H1 (cell line): ENCODE measurements around the gene ARHGEF11. TPM values are rescaled to one million over a fixed set of nuclear protein-coding genes. Genes with fewer than 3 reads are reported as not detected.

Experiments
- BCL11A ChIP-seq, 2 experiments: IDR thresholded peaks; one replicate each; pipeline ENCODE4 v1.6.1; 2011; ENCODE audit warnings: low read depth in 2 of 2, low read length in 2 of 2, mild to moderate bottlenecking in 2 of 2
- CHD2 ChIP-seq: IDR thresholded peaks from 2 replicates; pipeline ENCODE4 v1.6.1; 2012; ENCODE audit warnings: low read length, improper control_type of control experiment
- MAFK ChIP-seq: IDR thresholded peaks from 2 replicates; pipeline ENCODE4 v1.6.1; 2012; ENCODE audit warnings: low read depth, mild to moderate bottlenecking, improper control_type of control experiment, low read length
- PHF8 ChIP-seq: fragments of 200-600 bp; sonication (generic); conservative IDR thresholded peaks from 2 replicates; pipeline ENCODE4 v1.7.1; 2012; ENCODE audit warnings: low read depth, mild to moderate bottlenecking, inconsistent platforms, low read length, moderate library complexity
- ZNF274 ChIP-seq: IDR thresholded peaks from 2 replicates; pipeline ENCODE4 v1.7.0; 2012; ENCODE audit warnings: low read length, borderline replicate concordance; ENCODE audit errors: extremely low read depth
- polyA plus RNA-seq, 7 experiments: library from polyadenylated mRNA; depleted of rRNA in 3 of 7; stranded (reverse) in 5 of 7; unstranded in 2 of 7; fragments of >200 nt in 5 of 7; fragments of 200-250 nt in 2 of 7; gene quantifications; 1 replicate in 5 of 7; 2 replicates in 1 of 7; 4 replicates in 1 of 7; pipeline versions ENCODE4 v1.2.1 to v1.2.3, GENCODE V29; 2011 to 2013; ENCODE audit warnings: missing spikeins in 2 of 7, mixed read lengths in 2 of 7
- total RNA-seq: library from RNA; stranded (reverse); fragmentation: NEBNext Ultra II Directional; extraction: Animal tissue kit (Norgen Biotek cat#: 25700); gene quantifications from 2 replicates; pipeline ENCODE4 v1.2.1, GENCODE V29; 2021
- TF ChIP-seq, protein P1 (sequence below): fragments of 300-600 bp; sonication (generic); IDR thresholded peaks from 2 replicates; pipeline ENCODE4 v1.7.1; 2012; ENCODE audit warnings: low read length, moderate library complexity, mild to moderate bottlenecking, inconsistent platforms; ENCODE audit not compliant: insufficient replicate concordance

ARHGEF11 gene
- total and polyA plus RNA-seq, 2 of the 8 experiments (the other 6 are each of a cell fraction or from before 2014, with no cell fraction given): 19.9 to 33.1 TPM

DNA sequence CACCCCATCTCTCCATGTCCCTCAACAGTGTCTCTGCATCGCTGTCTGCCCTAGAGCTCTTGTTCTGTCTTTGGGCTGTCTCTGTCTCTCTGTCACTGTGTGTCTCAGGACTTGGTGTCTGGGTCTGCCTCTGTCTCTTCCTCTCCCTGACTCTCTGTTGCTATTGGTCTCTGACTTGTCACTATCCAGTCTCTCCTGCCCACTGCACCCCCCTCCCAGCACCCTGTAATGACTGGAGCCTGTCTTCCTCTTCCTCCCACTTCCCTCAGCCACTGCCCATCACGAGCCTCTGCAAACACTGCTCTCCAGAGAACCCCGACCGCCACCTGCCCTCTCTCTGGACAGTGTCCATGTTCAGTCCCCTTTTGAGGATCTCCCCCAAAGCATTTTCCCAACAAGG, 139.9 kb downstream of the ARHGEF11 start (continued):
- TF ChIP-seq, protein P1, sequence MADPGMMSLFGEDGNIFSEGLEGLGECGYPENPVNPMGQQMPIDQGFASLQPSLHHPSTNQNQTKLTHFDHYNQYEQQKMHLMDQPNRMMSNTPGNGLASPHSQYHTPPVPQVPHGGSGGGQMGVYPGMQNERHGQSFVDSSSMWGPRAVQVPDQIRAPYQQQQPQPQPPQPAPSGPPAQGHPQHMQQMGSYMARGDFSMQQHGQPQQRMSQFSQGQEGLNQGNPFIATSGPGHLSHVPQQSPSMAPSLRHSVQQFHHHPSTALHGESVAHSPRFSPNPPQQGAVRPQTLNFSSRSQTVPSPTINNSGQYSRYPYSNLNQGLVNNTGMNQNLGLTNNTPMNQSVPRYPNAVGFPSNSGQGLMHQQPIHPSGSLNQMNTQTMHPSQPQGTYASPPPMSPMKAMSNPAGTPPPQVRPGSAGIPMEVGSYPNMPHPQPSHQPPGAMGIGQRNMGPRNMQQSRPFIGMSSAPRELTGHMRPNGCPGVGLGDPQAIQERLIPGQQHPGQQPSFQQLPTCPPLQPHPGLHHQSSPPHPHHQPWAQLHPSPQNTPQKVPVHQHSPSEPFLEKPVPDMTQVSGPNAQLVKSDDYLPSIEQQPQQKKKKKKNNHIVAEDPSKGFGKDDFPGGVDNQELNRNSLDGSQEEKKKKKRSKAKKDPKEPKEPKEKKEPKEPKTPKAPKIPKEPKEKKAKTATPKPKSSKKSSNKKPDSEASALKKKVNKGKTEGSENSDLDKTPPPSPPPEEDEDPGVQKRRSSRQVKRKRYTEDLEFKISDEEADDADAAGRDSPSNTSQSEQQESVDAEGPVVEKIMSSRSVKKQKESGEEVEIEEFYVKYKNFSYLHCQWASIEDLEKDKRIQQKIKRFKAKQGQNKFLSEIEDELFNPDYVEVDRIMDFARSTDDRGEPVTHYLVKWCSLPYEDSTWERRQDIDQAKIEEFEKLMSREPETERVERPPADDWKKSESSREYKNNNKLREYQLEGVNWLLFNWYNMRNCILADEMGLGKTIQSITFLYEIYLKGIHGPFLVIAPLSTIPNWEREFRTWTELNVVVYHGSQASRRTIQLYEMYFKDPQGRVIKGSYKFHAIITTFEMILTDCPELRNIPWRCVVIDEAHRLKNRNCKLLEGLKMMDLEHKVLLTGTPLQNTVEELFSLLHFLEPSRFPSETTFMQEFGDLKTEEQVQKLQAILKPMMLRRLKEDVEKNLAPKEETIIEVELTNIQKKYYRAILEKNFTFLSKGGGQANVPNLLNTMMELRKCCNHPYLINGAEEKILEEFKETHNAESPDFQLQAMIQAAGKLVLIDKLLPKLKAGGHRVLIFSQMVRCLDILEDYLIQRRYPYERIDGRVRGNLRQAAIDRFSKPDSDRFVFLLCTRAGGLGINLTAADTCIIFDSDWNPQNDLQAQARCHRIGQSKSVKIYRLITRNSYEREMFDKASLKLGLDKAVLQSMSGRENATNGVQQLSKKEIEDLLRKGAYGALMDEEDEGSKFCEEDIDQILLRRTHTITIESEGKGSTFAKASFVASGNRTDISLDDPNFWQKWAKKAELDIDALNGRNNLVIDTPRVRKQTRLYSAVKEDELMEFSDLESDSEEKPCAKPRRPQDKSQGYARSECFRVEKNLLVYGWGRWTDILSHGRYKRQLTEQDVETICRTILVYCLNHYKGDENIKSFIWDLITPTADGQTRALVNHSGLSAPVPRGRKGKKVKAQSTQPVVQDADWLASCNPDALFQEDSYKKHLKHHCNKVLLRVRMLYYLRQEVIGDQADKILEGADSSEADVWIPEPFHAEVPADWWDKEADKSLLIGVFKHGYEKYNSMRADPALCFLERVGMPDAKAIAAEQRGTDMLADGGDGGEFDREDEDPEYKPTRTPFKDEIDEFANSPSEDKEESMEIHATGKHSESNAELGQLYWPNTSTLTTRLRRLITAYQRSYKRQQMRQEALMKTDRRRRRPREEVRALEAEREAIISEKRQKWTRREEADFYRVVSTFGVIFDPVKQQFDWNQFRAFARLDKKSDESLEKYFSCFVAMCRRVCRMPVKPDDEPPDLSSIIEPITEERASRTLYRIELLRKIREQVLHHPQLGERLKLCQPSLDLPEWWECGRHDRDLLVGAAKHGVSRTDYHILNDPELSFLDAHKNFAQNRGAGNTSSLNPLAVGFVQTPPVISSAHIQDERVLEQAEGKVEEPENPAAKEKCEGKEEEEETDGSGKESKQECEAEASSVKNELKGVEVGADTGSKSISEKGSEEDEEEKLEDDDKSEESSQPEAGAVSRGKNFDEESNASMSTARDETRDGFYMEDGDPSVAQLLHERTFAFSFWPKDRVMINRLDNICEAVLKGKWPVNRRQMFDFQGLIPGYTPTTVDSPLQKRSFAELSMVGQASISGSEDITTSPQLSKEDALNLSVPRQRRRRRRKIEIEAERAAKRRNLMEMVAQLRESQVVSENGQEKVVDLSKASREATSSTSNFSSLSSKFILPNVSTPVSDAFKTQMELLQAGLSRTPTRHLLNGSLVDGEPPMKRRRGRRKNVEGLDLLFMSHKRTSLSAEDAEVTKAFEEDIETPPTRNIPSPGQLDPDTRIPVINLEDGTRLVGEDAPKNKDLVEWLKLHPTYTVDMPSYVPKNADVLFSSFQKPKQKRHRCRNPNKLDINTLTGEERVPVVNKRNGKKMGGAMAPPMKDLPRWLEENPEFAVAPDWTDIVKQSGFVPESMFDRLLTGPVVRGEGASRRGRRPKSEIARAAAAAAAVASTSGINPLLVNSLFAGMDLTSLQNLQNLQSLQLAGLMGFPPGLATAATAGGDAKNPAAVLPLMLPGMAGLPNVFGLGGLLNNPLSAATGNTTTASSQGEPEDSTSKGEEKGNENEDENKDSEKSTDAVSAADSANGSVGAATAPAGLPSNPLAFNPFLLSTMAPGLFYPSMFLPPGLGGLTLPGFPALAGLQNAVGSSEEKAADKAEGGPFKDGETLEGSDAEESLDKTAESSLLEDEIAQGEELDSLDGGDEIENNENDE: no peak
- no peak for TF ChIP-seq CHD2
- no peak for TF ChIP-seq BCL11A (IDR thresholded peaks at IDR 0.05; ENCODE audit: low read depth in 2 of 2, low read length in 2 of 2)
- TF ChIP-seq MAFK: no peak
- TF ChIP-seq PHF8: no peak
- no peak for TF ChIP-seq ZNF274
- TF ChIP-seq, all 59 proteins: peak for 0
